ENCODE measurements around the gene NAA38. TPM values are rescaled to one million over a fixed set of nuclear protein-coding genes. Genes with fewer than 3 reads are reported as not detected.

Gene NAA38
- polyA plus RNA-seq, 1 donor (not counting 4 experiments of a cell fraction or from before 2014, with no cell fraction given) = 70.9 TPM

GRCh38 chr17:7853691-7854038 lies 3.7 kb downstream of the NAA38 start:
- Histone ChIP-seq H3K4me3 (ENCODE audit: control insufficient read depth in 2 of 3, extremely low read depth in 1 of 3, insufficient read depth in 2 of 3, low read depth in 1 of 3, low read length in 3 of 3) (no peak overlapping the region), H3K4me2 (ENCODE audit: control insufficient read depth, extremely low read depth, insufficient read depth, low read depth, low read length) (no peak overlapping the region), H3K4me1 (ENCODE audit: control insufficient read depth, extremely low read depth, insufficient read depth, low read length) (peaks cover 37% of the 10 kb centered on the region), H3K36me3 (ENCODE audit: control insufficient read depth in 2 of 2, extremely low read depth in 1 of 2, insufficient read depth in 2 of 2, low read length in 2 of 2) (peaks cover 27 to 35% of the 10 kb centered on the region in 2 experiments), H2AFZ (ENCODE audit: control insufficient read depth, low read length) (no peak overlapping the region), H3K9me1 (ENCODE audit: control insufficient read depth, extremely low read depth, insufficient read depth, low read length) (no peaks in the 10 kb centered on the region), H3K27ac (ENCODE audit: control insufficient read depth, insufficient read depth, low read length) (no peak overlapping the region), H3K79me2 (ENCODE audit: control insufficient read depth, insufficient read depth, low read length) (peaks cover 25% of the 10 kb centered on the region), H3K9me3 (ENCODE audit: control insufficient read depth, low read depth, low read length) (no peaks in the 10 kb centered on the region), H3K9ac (ENCODE audit: control insufficient read depth, extremely low read depth, insufficient read depth, low read length) (no peak overlapping the region), H3K27me3 (ENCODE audit: control insufficient read depth, extremely low read depth, insufficient read depth, low read length) (no peaks in the 10 kb centered on the region), H4K20me1 (ENCODE audit: control insufficient read depth, extremely low read depth, insufficient read depth, low read length) (peaks cover 8% of the 10 kb centered on the region)
- no peak for DNase-seq (ENCODE audit: low read depth, low spot score)
- no peak for TF ChIP-seq CTCF (optimal IDR thresholded peaks at IDR 0.05 in 1 of 3, IDR thresholded peaks at IDR 0.05 in 1 of 3, conservative IDR thresholded peaks at IDR 0.05 in 1 of 3; ENCODE audit: extremely low read depth in 1 of 3, insufficient read depth in 2 of 3, low read length in 3 of 3)
- no peak for TF ChIP-seq EZH2 (IDR thresholded peaks at IDR 0.05; ENCODE audit: low read length)
- FAIRE-seq = no peak
- dilution Hi-C loops (cut with MboI; ENCODE audit: extremely low pct_ligation_motif_present, low sequenced_read_pairs) = no loop called here

- Histone ChIP-seq H3K27ac (ENCODE audit: control insufficient read depth, insufficient read depth, low read length) (no peak overlapping the region), H3K9me3 (ENCODE audit: control insufficient read depth, low read depth, low read length) (no peaks in the 10 kb centered on the region), H3K4me3 (ENCODE audit: control insufficient read depth in 2 of 3, extremely low read depth in 1 of 3, insufficient read depth in 2 of 3, low read depth in 1 of 3, low read length in 3 of 3) (no peak overlapping the region), H3K36me3 (ENCODE audit: control insufficient read depth in 2 of 2, extremely low read depth in 1 of 2, insufficient read depth in 2 of 2, low read length in 2 of 2) (peaks cover 28 to 37% of the 10 kb centered on the region in 2 experiments), H3K4me1 (ENCODE audit: control insufficient read depth, extremely low read depth, insufficient read depth, low read length) (peaks cover 34% of the 10 kb centered on the region), H3K9ac (ENCODE audit: control insufficient read depth, extremely low read depth, insufficient read depth, low read length) (peak overlapping the region; percentile 50), H3K4me2 (ENCODE audit: control insufficient read depth, extremely low read depth, insufficient read depth, low read depth, low read length) (no peak overlapping the region), H4K20me1 (ENCODE audit: control insufficient read depth, extremely low read depth, insufficient read depth, low read length) (peaks cover 8% of the 10 kb centered on the region), H2AFZ (ENCODE audit: control insufficient read depth, low read length) (no peak overlapping the region), H3K27me3 (ENCODE audit: control insufficient read depth, extremely low read depth, insufficient read depth, low read length) (no peaks in the 10 kb centered on the region), H3K79me2 (ENCODE audit: control insufficient read depth, insufficient read depth, low read length) (peaks cover 19% of the 10 kb centered on the region), H3K9me1 (ENCODE audit: control insufficient read depth, extremely low read depth, insufficient read depth, low read length) (no peaks in the 10 kb centered on the region)
- TF ChIP-seq EZH2 (IDR thresholded peaks at IDR 0.05; ENCODE audit: low read length) (no peak), CTCF (optimal IDR thresholded peaks at IDR 0.05 in 1 of 3, IDR thresholded peaks at IDR 0.05 in 1 of 3, conservative IDR thresholded peaks at IDR 0.05 in 1 of 3; ENCODE audit: extremely low read depth in 1 of 3, insufficient read depth in 2 of 3, low read length in 3 of 3) (peak in 1 of 3 experiments; percentile 10)
- no peak for DNase-seq (ENCODE audit: low read depth, low spot score)
- FAIRE-seq = no peak
- dilution Hi-C loops (cut with MboI; ENCODE audit: extremely low pct_ligation_motif_present, low sequenced_read_pairs) = no loop called here
These were observed 4.3 kb downstream of the NAA38 start for GRCh38 chr17:7852919-7853690.
